ENCODE data around the gene SPX. TPM values are rescaled to one million over a fixed set of nuclear protein-coding genes. Genes with fewer than 3 reads are reported as not detected.

The SPX gene
- total RNA-seq, 1 donor from 2014 or later, result not detected

- no peaks in the 10 kb centered on the region for H3K27me3 ChIP-seq
- H3K4me1 ChIP-seq, result no peaks in the 10 kb centered on the region
- no peaks in the 10 kb centered on the region for H3K9me3 ChIP-seq
- intact Hi-C loops (cut with DNase I), result no loop called here
- H3K27ac ChIP-seq, result no peak overlapping the region
- H3K36me3 ChIP-seq, result no peaks in the 10 kb centered on the region
- TF ChIP-seq CTCF (IDR thresholded peaks at IDR 0.05), result no peak
- no peak for DNase-seq (ENCODE audit: low spot score in 2 of 2)
- no peak overlapping the region for H3K4me3 ChIP-seq
Observed at GRCh38 chr12:21566907-21567394, 40.9 kb downstream of the SPX start.

GRCh38 chr12:21568115-21568514 is 42.0 kb downstream of the SPX start:
- no peak for TF ChIP-seq CTCF (IDR thresholded peaks at IDR 0.05)
- Histone ChIP-seq H3K4me1 (no peaks in the 10 kb centered on the region), H3K9me3 (no peaks in the 10 kb centered on the region), H3K36me3 (no peaks in the 10 kb centered on the region), H3K4me3 (no peak overlapping the region), H3K27ac (no peak overlapping the region), H3K27me3 (no peaks in the 10 kb centered on the region)
- intact Hi-C loops (cut with DNase I), result no loop called here
- no peak for DNase-seq (ENCODE audit: low spot score in 2 of 2)

- intact Hi-C loops (cut with DNase I), result no loop called here
- H3K9me3 ChIP-seq, result no peaks in the 10 kb centered on the region
- TF ChIP-seq CTCF (IDR thresholded peaks at IDR 0.05), result no peak
- H3K4me3 ChIP-seq, result no peak overlapping the region
- no peaks in the 10 kb centered on the region for H3K36me3 ChIP-seq
- H3K27ac ChIP-seq, result no peak overlapping the region
- no peaks in the 10 kb centered on the region for H3K4me1 ChIP-seq
- no peaks in the 10 kb centered on the region for H3K27me3 ChIP-seq
- no peak for DNase-seq (ENCODE audit: low spot score in 2 of 2)
Observed at GRCh38 chr12:21571046-21571445, 45.0 kb downstream of the SPX start.

- H3K4me1 ChIP-seq, result no peaks in the 10 kb centered on the region
- no peak for DNase-seq (ENCODE audit: low spot score in 2 of 2)
- intact Hi-C loops (cut with DNase I), result no loop called here
- H3K27me3 ChIP-seq, result no peaks in the 10 kb centered on the region
- H3K9me3 ChIP-seq, result no peaks in the 10 kb centered on the region
- H3K36me3 ChIP-seq, result no peaks in the 10 kb centered on the region
- H3K4me3 ChIP-seq, result no peak overlapping the region
- no peak for TF ChIP-seq CTCF (IDR thresholded peaks at IDR 0.05)
- H3K27ac ChIP-seq, result no peak overlapping the region
Observed at GRCh38 chr12:21573733-21574358, 47.8 kb downstream of the SPX start.

- H3K27me3 ChIP-seq, result no peaks in the 10 kb centered on the region
- no peak for DNase-seq (ENCODE audit: low spot score in 2 of 2)
- H3K4me1 ChIP-seq, result no peaks in the 10 kb centered on the region
- no peaks in the 10 kb centered on the region for H3K36me3 ChIP-seq
- H3K9me3 ChIP-seq, result no peaks in the 10 kb centered on the region
- H3K4me3 ChIP-seq, result no peak overlapping the region
- intact Hi-C loops (cut with DNase I), result no loop called here
- no peak for TF ChIP-seq CTCF (IDR thresholded peaks at IDR 0.05)
- H3K27ac ChIP-seq, result no peak overlapping the region
Observed at GRCh38 chr12:21576431-21576830, 50.3 kb downstream of the SPX start.

- no peak for TF ChIP-seq CTCF (IDR thresholded peaks at IDR 0.05)
- Histone ChIP-seq H3K4me1 (no peaks in the 10 kb centered on the region), H3K27ac (no peak overlapping the region), H3K9me3 (no peaks in the 10 kb centered on the region), H3K4me3 (no peak overlapping the region), H3K36me3 (no peaks in the 10 kb centered on the region), H3K27me3 (no peaks in the 10 kb centered on the region)
- intact Hi-C loops (cut with DNase I), result no loop called here
- DNase-seq (ENCODE audit: low spot score in 2 of 2), result no peak
Observed at GRCh38 chr12:21577516-21577915, 51.4 kb downstream of the SPX start.
